HL-60/S4 treated with retinoic acid at 250 ng/mL for 4 days and 3 days (cell line): ENCODE data around the gene PAX3.

Experiments
- in situ Hi-C: fragments of 300-500 bp; cut with MboI; formaldehyde crosslinking; loops from 2 replicates; pipeline ENCODE4 v1.7.0; 2022; ENCODE audit warnings: low sequenced_read_pairs

The PAX3 gene

GRCh38 chr2:222281506-222281905, 17.3 kb downstream of the PAX3 start:
- in situ Hi-C loops: no loop called here

GRCh38 chr2:222280795-222281194, 18.0 kb downstream of the PAX3 start:
- in situ Hi-C loops: no loop called here

DNA sequence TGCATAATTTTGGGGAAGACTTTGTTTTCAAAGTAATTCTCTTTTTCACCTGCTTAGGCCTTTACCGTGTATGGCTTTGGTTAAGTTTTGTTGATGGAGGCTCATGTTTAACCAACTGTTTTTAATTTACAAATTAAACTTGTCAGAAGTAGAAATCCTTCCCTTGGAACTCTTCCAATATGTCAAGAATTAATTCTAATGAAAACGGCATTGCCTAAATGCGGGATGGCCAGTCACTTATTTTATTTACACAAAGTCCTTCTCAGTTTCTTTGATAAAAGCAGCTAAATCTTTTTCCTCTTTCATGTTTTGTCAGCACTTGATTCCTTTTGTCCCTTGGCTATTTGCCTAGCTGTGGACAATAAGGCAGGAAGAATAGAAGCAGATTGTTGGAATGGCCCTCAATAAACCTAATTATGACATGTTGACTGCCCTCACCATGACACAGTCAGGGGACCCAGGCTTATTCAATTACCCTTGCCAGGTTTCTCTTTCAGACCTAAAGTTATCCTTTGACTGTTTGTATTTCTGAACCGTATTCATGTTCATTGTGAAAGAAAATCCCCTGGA, 26.3 kb downstream of the PAX3 start:
- in situ Hi-C loops: no loop called here

DNA sequence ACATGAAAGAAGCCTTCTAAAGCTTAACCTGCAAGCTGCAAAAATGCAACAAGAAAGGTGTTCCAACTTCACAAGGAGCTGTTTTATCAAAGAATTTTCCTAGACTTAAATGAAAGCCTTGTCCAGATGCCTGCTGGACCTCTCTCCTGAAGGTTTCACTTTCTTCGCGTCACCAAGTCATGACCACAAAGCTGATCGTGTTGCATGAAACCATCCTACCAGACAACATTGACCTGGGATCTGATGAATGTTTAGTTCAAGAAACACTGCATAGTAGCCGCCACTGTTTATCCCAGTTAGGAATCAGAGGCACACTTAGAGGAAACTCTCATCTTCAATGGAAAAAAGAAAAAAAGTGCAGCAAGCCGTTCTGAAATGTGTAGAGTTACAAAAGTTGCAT, 26.9 kb downstream of the PAX3 start:
- in situ Hi-C loops: no loop called here

- in situ Hi-C loops: no loop called here
Measured at GRCh38 chr2:222270396-222270795, 28.4 kb downstream of the PAX3 start.

- in situ Hi-C loops: no loop called here
Measured at GRCh38 chr2:222269132-222269531, 29.7 kb downstream of the PAX3 start.

- in situ Hi-C loops: no loop called here
Measured at GRCh38 chr2:222268311-222268990, 30.3 kb downstream of the PAX3 start.

DNA sequence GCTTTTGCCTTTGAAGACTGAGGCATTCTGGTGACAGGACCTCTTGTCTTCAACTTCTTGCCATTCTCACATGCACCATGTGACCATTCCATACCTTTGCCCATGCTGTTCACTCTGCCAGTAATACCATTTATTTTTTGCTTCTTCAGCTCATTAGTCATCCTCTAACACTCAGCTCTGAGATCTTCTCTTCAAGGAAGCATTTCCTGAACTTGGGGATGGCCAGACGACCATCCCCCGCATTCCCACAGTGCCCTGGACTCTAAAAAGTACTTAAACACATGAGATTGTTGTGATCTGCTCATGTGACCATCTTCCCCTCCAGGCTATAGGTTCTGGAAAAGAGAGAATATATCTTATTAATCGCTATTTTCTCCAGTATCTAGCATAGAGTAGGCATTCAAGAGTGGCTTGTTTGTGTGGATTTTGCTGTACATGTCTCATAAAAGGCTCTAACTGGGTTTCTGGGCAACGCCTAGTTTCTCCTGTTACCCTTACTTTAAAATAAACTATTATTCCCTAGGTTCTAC, 33.9 kb downstream of the PAX3 start:
- in situ Hi-C loops: no loop called here

DNA sequence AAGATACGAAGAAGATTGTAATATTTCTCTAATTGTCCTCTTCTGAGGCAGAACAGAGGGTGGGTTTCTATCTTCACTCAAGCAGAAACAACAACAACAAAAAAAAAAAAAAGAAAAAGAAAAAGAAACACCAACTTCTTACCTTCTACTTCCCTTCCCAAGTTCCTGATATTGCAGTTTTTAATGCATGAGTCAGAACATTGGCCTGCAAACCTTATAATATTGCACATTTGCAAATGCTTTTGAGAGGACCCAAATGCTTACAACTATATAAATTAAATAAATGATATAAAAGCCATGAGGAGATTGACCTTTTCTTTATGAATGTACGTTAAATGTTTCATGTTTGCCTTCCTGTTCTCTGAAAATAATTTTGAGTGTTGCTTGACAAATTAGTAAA, 37.3 kb downstream of the PAX3 start:
- in situ Hi-C loops: no loop called here

- in situ Hi-C loops: no loop called here
Measured at GRCh38 chr2:222257645-222258044, 41.2 kb downstream of the PAX3 start.

- in situ Hi-C loops: no loop called here
Measured at GRCh38 chr2:222256250-222256649, 42.5 kb downstream of the PAX3 start.

- in situ Hi-C loops: no loop called here
Measured at GRCh38 chr2:222255090-222255489, 43.7 kb downstream of the PAX3 start.

- in situ Hi-C loops: no loop called here
Measured at GRCh38 chr2:222250313-222250712, 48.5 kb downstream of the PAX3 start.

DNA sequence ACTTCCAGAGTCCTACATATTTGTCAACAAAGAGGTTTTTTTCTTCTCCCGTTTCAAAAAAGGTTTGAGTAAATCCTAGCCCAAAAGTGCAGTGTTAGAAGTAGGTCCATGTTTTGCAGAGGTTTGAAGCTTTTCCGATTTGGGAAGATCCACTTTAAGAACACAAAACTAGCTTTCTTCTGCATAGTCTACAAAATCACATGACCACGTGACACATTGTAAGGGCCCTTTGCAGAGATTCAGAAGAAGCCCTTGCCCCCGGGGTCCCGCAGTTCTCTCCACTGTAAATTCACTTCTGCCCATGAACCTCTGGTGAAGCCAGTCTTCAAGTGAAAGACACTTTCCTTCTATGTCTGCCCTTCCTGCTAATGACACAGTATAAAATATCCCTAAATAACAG, 49.4 kb downstream of the PAX3 start:
- in situ Hi-C loops: no loop called here

GRCh38 chr2:222248818-222249217, 50.0 kb downstream of the PAX3 start:
- in situ Hi-C loops: no loop called here

GRCh38 chr2:222248256-222248655, 50.5 kb downstream of the PAX3 start:
- in situ Hi-C loops: no loop called here

- in situ Hi-C loops: no loop called here
Measured at GRCh38 chr2:222242532-222242931, 56.3 kb downstream of the PAX3 start.

- in situ Hi-C loops: no loop called here
Measured at GRCh38 chr2:222241128-222241870, 57.5 kb downstream of the PAX3 start.

GRCh38 chr2:222240676-222241049, 58.1 kb downstream of the PAX3 start:
- in situ Hi-C loops: no loop called here

DNA sequence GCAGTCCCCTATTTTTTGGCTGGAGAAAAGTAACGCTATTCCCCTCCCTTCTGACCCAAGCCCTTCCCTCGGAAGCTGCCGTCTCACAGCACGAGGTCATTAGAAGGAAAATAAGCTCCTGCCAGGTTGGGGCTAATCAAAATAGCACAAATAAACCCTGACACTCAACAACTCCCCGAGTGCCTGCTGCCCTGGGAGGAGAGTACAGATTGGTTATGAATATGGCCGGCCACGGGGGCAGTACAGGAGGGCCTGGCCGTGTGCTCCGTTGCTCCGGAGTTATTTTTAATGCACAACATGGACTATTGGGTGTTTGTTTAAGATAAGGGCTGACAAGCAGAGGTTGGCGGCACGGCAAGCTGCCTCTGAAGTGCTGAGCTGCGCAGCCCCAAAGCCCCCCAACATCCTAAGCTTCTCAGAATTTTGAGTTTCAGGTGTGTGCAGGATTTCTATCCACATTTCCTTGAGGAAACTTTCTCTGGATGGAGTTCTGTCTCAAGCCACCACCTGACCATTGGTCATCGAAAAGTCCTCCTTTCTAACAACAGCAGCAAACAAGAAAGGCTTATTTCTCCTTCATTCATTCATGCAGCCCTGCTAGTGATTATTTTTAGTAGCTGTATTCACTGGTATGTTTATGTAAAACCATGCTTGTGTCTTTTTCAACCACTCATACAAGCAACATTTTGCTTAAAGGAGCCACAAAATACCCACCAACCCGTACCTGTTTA, 58.7 kb downstream of the PAX3 start:
- in situ Hi-C loops: no loop called here

- in situ Hi-C loops: no loop called here
Measured at GRCh38 chr2:222239091-222239490, 59.7 kb downstream of the PAX3 start.
